A549 (cell line): Measurements from ENCODE around the gene NRIP3. TPM values are rescaled to one million over a fixed set of nuclear protein-coding genes. Genes with fewer than 3 reads are reported as not detected.

ENCODE experiments used
- ATAC-seq, 2 experiments: fragments of 200-7000 bp in 1 of 2; fragments of >200 bp in 1 of 2; cut with Nextera tagmentation in 1 of 2; cut with Tn5 transposase in 1 of 2; 3 replicates each; pipeline versions ENCODE4 v1.8.0 to v1.9.1; 2018 to 2020; ENCODE audit warnings: mild to moderate bottlenecking in 1 of 2, moderate library complexity in 1 of 2
- CTCF ChIA-PET: fragments of 300-600 bp; sonication (Branson Sonifier 250); formaldehyde crosslinking; extraction: SDS; loops from one replicate; lab custom pipeline; 2021; ENCODE audit warnings: antibody characterized with exemption, inconsistent platforms; lab: Yijun Ruan, JAX
- POLR2A ChIA-PET: fragments of 350-600 bp; formaldehyde crosslinking; extraction: SDS; loops from one replicate; lab custom pipeline; 2021; ENCODE audit warnings: antibody characterized with exemption, inconsistent platforms; lab: Yijun Ruan, JAX
- DNase-seq, 2 experiments: peaks; one replicate each; pipeline versions ENCODE4 v3.0.0 to v3.0.0-alpha.2; 2011 to 2016; ENCODE audit warnings: low read depth in 1 of 2, low spot score in 1 of 2
- FAIRE-seq: peaks from 2 replicates; lab custom pipeline; 2011; peaks lifted over from hg19 to GRCh38; lab: Jason Lieb, UNC
- H3K27ac ChIP-seq, 2 experiments: fragments of >200 bp; sonication (Bioruptor Twin); formaldehyde crosslinking; 3 replicates each; pipeline ENCODE4 v1.5.1; 2016 to 2017
- H3K4me1 ChIP-seq: fragments of >200 bp; sonication (Bioruptor Twin); formaldehyde crosslinking; 3 replicates; pipeline ENCODE4 v1.6.1; 2016
- H3K4me2 ChIP-seq: fragments of >200 bp; sonication (Bioruptor Twin); formaldehyde crosslinking; 3 replicates; pipeline ENCODE4 v1.6.1; 2016
- H3K4me3 ChIP-seq: fragments of >200 bp; sonication (Bioruptor Twin); formaldehyde crosslinking; 3 replicates; pipeline ENCODE4 v1.5.1; 2016
- H3K9me3 ChIP-seq: fragments of >200 bp; sonication (Bioruptor Twin); formaldehyde crosslinking; 3 replicates; pipeline ENCODE4 v1.6.1; 2016
- BHLHE40 ChIP-seq: IDR thresholded peaks from 2 replicates; pipeline ENCODE4 v1.6.1; 2012; ENCODE audit warnings: low read depth, low read length, inconsistent platforms
- FOSL2 ChIP-seq, 2 experiments: fragments of 450-650 bp in 1 of 2; fragments of >200 bp in 1 of 2; sonication (Bioruptor Twin) in 1 of 2; formaldehyde crosslinking; IDR thresholded peaks; 2 replicates each; pipeline versions ENCODE4 v1.5.0 to v1.6.1; 2016 to 2020; ENCODE audit warnings: mild to moderate bottlenecking in 1 of 2, moderate library complexity in 1 of 2
- GATA3 ChIP-seq: IDR thresholded peaks from 2 replicates; pipeline ENCODE4 v1.6.1; 2012; ENCODE audit warnings: borderline replicate concordance
- HEYL ChIP-seq: fragments of 250-450 bp; sonication (Bioruptor Pico); IDR thresholded peaks from 2 replicates; pipeline ENCODE4 v1.8.0; 2021; ENCODE audit warnings: mild to moderate bottlenecking, moderate library complexity
- HOXB5 ChIP-seq: fragments of 250-450 bp; sonication (Bioruptor Pico); IDR thresholded peaks from 2 replicates; pipeline ENCODE4 v1.5.0; 2020; ENCODE audit warnings: mild to moderate bottlenecking, moderate library complexity
- KDM5A ChIP-seq: fragments of 200-600 bp; sonication (generic); IDR thresholded peaks from 2 replicates; pipeline ENCODE4 v1.6.1; 2016; ENCODE audit warnings: antibody characterized with exemption, mild to moderate bottlenecking
- MAFK ChIP-seq: fragments of 450-650 bp; IDR thresholded peaks from 2 replicates; pipeline ENCODE4 v1.6.1; 2014; ENCODE audit not compliant: partially characterized antibody
- NFE2L2 ChIP-seq: fragments of 150-350 bp; conservative IDR thresholded peaks from 2 replicates; pipeline ENCODE4 v1.6.1; 2014; ENCODE audit warnings: low read length
- PHF8 ChIP-seq: fragments of 200-600 bp; sonication (generic); IDR thresholded peaks from 2 replicates; pipeline ENCODE4 v1.6.1; 2016; ENCODE audit warnings: low read depth, mild to moderate bottlenecking, antibody characterized with exemption, moderate library complexity, borderline replicate concordance
- RAD21 ChIP-seq, 2 experiments: fragments of >200 bp in 1 of 2; sonication (Bioruptor Twin) in 1 of 2; formaldehyde crosslinking in 1 of 2; IDR thresholded peaks in 1 of 2; conservative IDR thresholded peaks in 1 of 2; 2 replicates in 1 of 2; 3 replicates in 1 of 2; pipeline ENCODE4 v1.6.1; 2012 to 2018; ENCODE audit warnings: inconsistent platforms in 1 of 2
- RCOR1 ChIP-seq: fragments of 150-350 bp; IDR thresholded peaks from 2 replicates; pipeline ENCODE4 v1.6.1; 2014; ENCODE audit warnings: antibody characterized with exemption, low read length, low read depth
- RFX5 ChIP-seq: fragments of 450-650 bp; IDR thresholded peaks from 2 replicates; pipeline ENCODE4 v1.7.1; 2014; ENCODE audit warnings: antibody characterized with exemption, mild to moderate bottlenecking, moderate library complexity
- RNF2 ChIP-seq: fragments of 200-600 bp; sonication (generic); IDR thresholded peaks from 2 replicates; pipeline ENCODE4 v1.6.1; 2016; ENCODE audit warnings: low read depth, mild to moderate bottlenecking, antibody characterized with exemption, moderate library complexity, borderline replicate concordance
- SMC3 ChIP-seq: fragments of >200 bp; sonication (Bioruptor Twin); formaldehyde crosslinking; IDR thresholded peaks from 3 replicates; pipeline ENCODE4 v1.6.1; 2018; ENCODE audit warnings: inconsistent platforms
- TFCP2L1 ChIP-seq: fragments of 250-450 bp; sonication (Bioruptor Pico); IDR thresholded peaks from 2 replicates; pipeline ENCODE4 v1.5.0; 2021; ENCODE audit warnings: mild to moderate bottlenecking
- TP53 ChIP-seq: fragments of 250-450 bp; sonication (Bioruptor Pico); IDR thresholded peaks from 2 replicates; pipeline ENCODE4 v1.5.0; 2021; ENCODE audit warnings: mild to moderate bottlenecking, moderate library complexity
- ZSCAN20 ChIP-seq: fragments of 250-450 bp; sonication (Bioruptor Pico); IDR thresholded peaks from 2 replicates; pipeline ENCODE4 v1.8.0; 2022; ENCODE audit warnings: mild to moderate bottlenecking, moderate library complexity
- WGBS: methylation state at CpG from one replicate; pipeline ENCODE4 v1.1.6; 2017; ENCODE audit errors: missing lambda C conversion rate; 5-methylcytosine and 5-hydroxymethylcytosine counted together
- polyA plus RNA-seq, 4 experiments: library from polyadenylated mRNA; depleted of rRNA in 3 of 4; stranded (reverse); fragments of >200 nt; fragmentation: RNase III in 1 of 4; extraction: RNeasy Plus Mini Kit Qiagen cat#74134 plus additional on column Dnase treatment in 1 of 4; gene quantifications; 2 replicates in 3 of 4; 3 replicates in 1 of 4; pipeline ENCODE4 v1.2.3, GENCODE V29; 2011 to 2017
- TF ChIP-seq, protein P1 (sequence below): fragments of >200 bp; sonication (Bioruptor Twin); formaldehyde crosslinking; IDR thresholded peaks from 2 replicates; pipeline ENCODE4 v1.6.1; 2016
- TF ChIP-seq, protein P2 (sequence below): fragments of 200-600 bp; sonication (generic); IDR thresholded peaks from 2 replicates; pipeline ENCODE4 v1.6.1; 2016; ENCODE audit warnings: antibody characterized with exemption, mild to moderate bottlenecking, moderate library complexity

Gene NRIP3
- polyA plus RNA-seq, 2 of the 4 experiments (the other 2 are of a cell fraction): 0.49 to 1.0 TPM

DNA sequence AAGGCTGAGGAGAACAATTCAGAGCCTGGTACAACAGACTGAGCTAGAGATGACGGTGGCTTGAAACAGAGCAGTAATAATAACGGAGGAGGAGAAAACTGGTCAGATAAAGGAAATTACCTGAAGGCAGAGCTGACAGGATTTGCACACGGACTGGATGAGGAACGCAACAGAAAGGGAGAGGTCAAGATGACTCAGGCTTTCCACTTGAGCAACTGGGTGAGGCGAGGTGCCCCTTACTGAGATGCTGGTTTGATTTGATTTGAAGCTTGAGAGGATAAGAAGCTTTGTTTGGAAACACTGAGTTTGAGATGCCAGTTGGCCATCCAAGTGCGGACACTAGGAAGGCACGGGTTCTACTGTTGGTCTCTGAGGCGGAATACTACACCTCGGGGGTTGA is 35.4 kb upstream of the NRIP3 start:
- Histone ChIP-seq H3K9me3 (peaks cover 22% of the 10 kb centered on the region), H3K4me2 (no peak overlapping the region), H3K27ac (no peak overlapping the region), H3K4me3 (no peak overlapping the region), H3K4me1 (no peaks in the 10 kb centered on the region)
- no peak for TF ChIP-seq MAFK
- TF ChIP-seq ZSCAN20 (CRISPR knock-in tag): no peak
- TF ChIP-seq RFX5: no peak
- DNase-seq: peak in 1 of 2 experiments; percentile 17
- ATAC-seq: no peak
- no peak for FAIRE-seq
- WGBS: 45% methylated on average over 9 of the region's 9 CpGs
- ChIA-PET POLR2A (no interaction called here), CTCF (interaction anchor here (1.1 to 3.3 kb wide), 2 partner anchors 10 to 24 kb away, joined by 3 to 16 read pairs; no protein-coding TSS in a partner anchor)

DNA sequence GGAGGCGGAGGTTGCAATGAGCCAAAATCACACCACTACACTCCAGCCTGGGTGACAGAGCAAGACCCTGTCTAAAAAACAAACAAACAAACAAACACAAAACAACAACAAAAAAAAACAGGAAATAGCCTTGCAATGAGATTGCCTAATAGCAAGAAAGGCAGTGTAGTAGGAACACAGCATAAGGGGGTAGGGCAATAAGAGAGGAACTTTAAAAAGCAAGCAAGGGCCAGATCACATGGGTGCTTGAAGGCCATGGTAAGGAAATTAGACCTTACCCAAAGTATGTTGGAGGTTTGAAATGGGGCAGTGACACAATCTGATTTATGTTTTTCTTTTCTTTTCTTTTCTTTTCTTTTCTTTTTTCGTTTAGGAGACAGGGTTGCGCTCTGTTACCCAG is 34.7 kb upstream of the NRIP3 start:
- 47% methylated on average over 3 of the region's 3 CpGs for WGBS
- no peak for TF ChIP-seq HEYL (CRISPR knock-in tag)
- TF ChIP-seq RCOR1: no peak
- no peak for TF ChIP-seq SMC3
- TF ChIP-seq GATA3: no peak
- no peak for TF ChIP-seq TP53 (CRISPR knock-in tag)
- TF ChIP-seq, protein P1, sequence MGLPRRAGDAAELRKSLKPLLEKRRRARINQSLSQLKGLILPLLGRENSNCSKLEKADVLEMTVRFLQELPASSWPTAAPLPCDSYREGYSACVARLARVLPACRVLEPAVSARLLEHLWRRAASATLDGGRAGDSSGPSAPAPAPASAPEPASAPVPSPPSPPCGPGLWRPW: no peak
- no peak for TF ChIP-seq PHF8
- TF ChIP-seq ZSCAN20 (CRISPR knock-in tag): no peak
- no peak for TF ChIP-seq KDM5A
- TF ChIP-seq TFCP2L1 (CRISPR knock-in tag): no peak
- no peak for TF ChIP-seq RAD21 (conservative IDR thresholded peaks at IDR 0.05 in 1 of 2, IDR thresholded peaks at IDR 0.05 in 1 of 2)
- TF ChIP-seq, protein P2, sequence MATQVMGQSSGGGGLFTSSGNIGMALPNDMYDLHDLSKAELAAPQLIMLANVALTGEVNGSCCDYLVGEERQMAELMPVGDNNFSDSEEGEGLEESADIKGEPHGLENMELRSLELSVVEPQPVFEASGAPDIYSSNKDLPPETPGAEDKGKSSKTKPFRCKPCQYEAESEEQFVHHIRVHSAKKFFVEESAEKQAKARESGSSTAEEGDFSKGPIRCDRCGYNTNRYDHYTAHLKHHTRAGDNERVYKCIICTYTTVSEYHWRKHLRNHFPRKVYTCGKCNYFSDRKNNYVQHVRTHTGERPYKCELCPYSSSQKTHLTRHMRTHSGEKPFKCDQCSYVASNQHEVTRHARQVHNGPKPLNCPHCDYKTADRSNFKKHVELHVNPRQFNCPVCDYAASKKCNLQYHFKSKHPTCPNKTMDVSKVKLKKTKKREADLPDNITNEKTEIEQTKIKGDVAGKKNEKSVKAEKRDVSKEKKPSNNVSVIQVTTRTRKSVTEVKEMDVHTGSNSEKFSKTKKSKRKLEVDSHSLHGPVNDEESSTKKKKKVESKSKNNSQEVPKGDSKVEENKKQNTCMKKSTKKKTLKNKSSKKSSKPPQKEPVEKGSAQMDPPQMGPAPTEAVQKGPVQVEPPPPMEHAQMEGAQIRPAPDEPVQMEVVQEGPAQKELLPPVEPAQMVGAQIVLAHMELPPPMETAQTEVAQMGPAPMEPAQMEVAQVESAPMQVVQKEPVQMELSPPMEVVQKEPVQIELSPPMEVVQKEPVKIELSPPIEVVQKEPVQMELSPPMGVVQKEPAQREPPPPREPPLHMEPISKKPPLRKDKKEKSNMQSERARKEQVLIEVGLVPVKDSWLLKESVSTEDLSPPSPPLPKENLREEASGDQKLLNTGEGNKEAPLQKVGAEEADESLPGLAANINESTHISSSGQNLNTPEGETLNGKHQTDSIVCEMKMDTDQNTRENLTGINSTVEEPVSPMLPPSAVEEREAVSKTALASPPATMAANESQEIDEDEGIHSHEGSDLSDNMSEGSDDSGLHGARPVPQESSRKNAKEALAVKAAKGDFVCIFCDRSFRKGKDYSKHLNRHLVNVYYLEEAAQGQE: no peak
- no peak overlapping the region for H3K27ac ChIP-seq
- ChIA-PET POLR2A (no interaction called here), CTCF (interaction anchor here (1.1 to 3.3 kb wide), 3 partner anchors 9 to 99 kb away, joined by 3 to 16 read pairs (median 3); no protein-coding TSS in a partner anchor)
- no peak for FAIRE-seq
- H3K4me3 ChIP-seq: no peak overlapping the region
- H3K4me1 ChIP-seq: no peaks in the 10 kb centered on the region
- DNase-seq: no peak
- H3K9me3 ChIP-seq: peaks cover 22% of the 10 kb centered on the region
- no peak overlapping the region for H3K4me2 ChIP-seq
- ATAC-seq: no peak

DNA sequence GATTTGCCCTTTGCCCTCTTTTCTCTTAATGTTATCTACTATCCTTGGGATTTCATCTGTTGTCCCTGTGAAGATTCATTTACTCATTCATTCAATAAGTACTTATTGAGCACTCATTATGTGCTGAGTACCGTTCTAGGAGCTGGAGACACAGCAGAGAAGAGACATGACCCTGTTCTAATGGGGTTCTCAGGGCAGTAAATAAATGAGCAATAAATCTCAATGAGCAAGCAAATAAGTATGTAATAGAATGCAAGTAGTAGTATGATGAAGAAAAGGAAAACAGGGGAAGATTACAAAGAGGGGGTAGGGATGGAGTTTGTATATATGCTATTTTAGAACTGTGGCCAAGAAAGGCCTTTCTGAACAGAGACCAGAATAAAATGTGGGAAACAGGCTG is 34.2 kb upstream of the NRIP3 start:
- no peak for ATAC-seq
- ChIA-PET CTCF (interaction anchor here (1.0 to 3.3 kb wide), 3 partner anchors 19 to 99 kb away, joined by 3 to 16 read pairs (median 3); no protein-coding TSS in a partner anchor), POLR2A (no interaction called here)
- 50% methylated on average over 1 of the region's 1 CpG for WGBS
- H3K4me3 ChIP-seq: no peak overlapping the region
- peaks cover 22% of the 10 kb centered on the region for H3K9me3 ChIP-seq
- no peak overlapping the region for H3K27ac ChIP-seq
- no peak for TF ChIP-seq NFE2L2
- no peak for TF ChIP-seq RNF2
- no peak for TF ChIP-seq TP53 (CRISPR knock-in tag)
- TF ChIP-seq FOSL2 (IDR thresholded peaks at IDR 0.05): no peak
- no peak for TF ChIP-seq FOSL2 (CRISPR knock-in tag; IDR thresholded peaks at IDR 0.05)
- no peak for TF ChIP-seq ZSCAN20 (CRISPR knock-in tag)
- no peak for TF ChIP-seq HOXB5 (CRISPR knock-in tag)
- no peak for TF ChIP-seq RAD21 (conservative IDR thresholded peaks at IDR 0.05 in 1 of 2, IDR thresholded peaks at IDR 0.05 in 1 of 2)
- TF ChIP-seq BHLHE40: no peak
- DNase-seq: no peak
- no peaks in the 10 kb centered on the region for H3K4me1 ChIP-seq
- FAIRE-seq: no peak
- no peak overlapping the region for H3K4me2 ChIP-seq
